NCI-H1436 treated with DMSO at 0.1 percent for 48 hours (cell line): ENCODE measurements around the gene MRPL55.
"Not testable (repeated sequence)": the region's sequence is repeated elsewhere in the genome, so short reads cannot be mapped to it uniquely, and the experiment has no call there.

Experiments used
- DNase-seq: peaks from one replicate; lab custom pipeline; 2025; lab: John Stamatoyannopoulos, UW

Gene MRPL55

GRCh38 chr1:228120857-228121489, 11.9 kb upstream of the MRPL55 start:
- DNase-seq: no peak

- DNase-seq: no peak
Measured at GRCh38 chr1:228120351-228120750, 11.3 kb upstream of the MRPL55 start.

GRCh38 chr1:228118040-228118439, 8.9 kb upstream of the MRPL55 start:
- DNase-seq: no peak

- no peak for DNase-seq
Measured at GRCh38 chr1:228117335-228117734, 8.2 kb upstream of the MRPL55 start.

- DNase-seq: no peak
Measured at GRCh38 chr1:228114827-228115226, 5.7 kb upstream of the MRPL55 start.

- no peak for DNase-seq
Measured at GRCh38 chr1:228112617-228113016, 3.5 kb upstream of the MRPL55 start.

- no peak for DNase-seq
Measured at GRCh38 chr1:228112167-228112566, 3.1 kb upstream of the MRPL55 start.

- not testable (repeated sequence) for DNase-seq
Measured at GRCh38 chr1:228111315-228111714, 2.2 kb upstream of the MRPL55 start.

GRCh38 chr1:228110556-228110955, 1.5 kb upstream of the MRPL55 start:
- DNase-seq: no peak

GRCh38 chr1:228109962-228110488, 926 bp upstream of the MRPL55 start:
- no peak for DNase-seq

- DNase-seq: no peak
Measured at GRCh38 chr1:228108742-228109072, 392 bp downstream of the MRPL55 start.

- no peak for DNase-seq
Measured at GRCh38 chr1:228108055-228108690, 926 bp downstream of the MRPL55 start.

GRCh38 chr1:228107636-228108035, 1.5 kb downstream of the MRPL55 start:
- DNase-seq: no peak

GRCh38 chr1:228106800-228107054, 2.4 kb downstream of the MRPL55 start:
- no peak for DNase-seq

- DNase-seq: no peak
Measured at GRCh38 chr1:228105996-228106799, 2.9 kb downstream of the MRPL55 start.

- no peak for DNase-seq
Measured at GRCh38 chr1:228105270-228105995, 3.7 kb downstream of the MRPL55 start.

- DNase-seq: no peak
Measured at GRCh38 chr1:228104526-228105269, 4.4 kb downstream of the MRPL55 start.

GRCh38 chr1:228102791-228103620, 6.1 kb downstream of the MRPL55 start, which contains the start of gene C1orf35:
Gene C1orf35 (minus strand): TSS chr1:228103325. CDS start chr1:228103227, 98 bp downstream.
- peak; percentile 82 for DNase-seq

GRCh38 chr1:228101994-228102790, 6.9 kb downstream of the MRPL55 start:
- no peak for DNase-seq

- DNase-seq: no peak
Measured at GRCh38 chr1:228101614-228101993, 7.5 kb downstream of the MRPL55 start.
